Measurements from ENCODE around the gene KRTAP12-3.

DNA sequence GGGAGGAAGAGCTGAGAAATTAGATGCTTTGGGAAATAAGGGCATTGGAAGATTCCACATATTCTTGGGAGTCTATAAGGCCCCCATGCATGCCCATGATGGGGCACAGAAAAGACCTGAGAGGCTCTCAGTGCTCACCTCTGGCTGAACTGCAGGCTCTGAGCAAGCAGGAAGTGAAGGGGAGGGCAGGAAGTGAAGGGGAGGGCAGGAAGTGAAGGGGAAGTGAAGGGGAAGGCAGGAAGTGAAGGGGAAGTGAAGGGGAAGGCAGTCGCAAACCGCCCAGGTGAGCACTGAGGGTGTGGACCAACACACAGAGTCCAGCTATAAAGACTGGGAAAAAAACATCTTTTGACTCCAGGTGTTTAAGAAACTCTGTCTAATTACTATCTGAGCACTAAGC, 27.3 kb upstream of the KRTAP12-3 start:
- TF ChIP-seq CTCF (IDR thresholded peaks at IDR 0.05) (no peak), POLR2A (IDR thresholded peaks at IDR 0.05) (no peak)

All from breast epithelium (tissue), 3 donors.